ENCODE data around the gene RAD51B.

Gene RAD51B

DNA sequence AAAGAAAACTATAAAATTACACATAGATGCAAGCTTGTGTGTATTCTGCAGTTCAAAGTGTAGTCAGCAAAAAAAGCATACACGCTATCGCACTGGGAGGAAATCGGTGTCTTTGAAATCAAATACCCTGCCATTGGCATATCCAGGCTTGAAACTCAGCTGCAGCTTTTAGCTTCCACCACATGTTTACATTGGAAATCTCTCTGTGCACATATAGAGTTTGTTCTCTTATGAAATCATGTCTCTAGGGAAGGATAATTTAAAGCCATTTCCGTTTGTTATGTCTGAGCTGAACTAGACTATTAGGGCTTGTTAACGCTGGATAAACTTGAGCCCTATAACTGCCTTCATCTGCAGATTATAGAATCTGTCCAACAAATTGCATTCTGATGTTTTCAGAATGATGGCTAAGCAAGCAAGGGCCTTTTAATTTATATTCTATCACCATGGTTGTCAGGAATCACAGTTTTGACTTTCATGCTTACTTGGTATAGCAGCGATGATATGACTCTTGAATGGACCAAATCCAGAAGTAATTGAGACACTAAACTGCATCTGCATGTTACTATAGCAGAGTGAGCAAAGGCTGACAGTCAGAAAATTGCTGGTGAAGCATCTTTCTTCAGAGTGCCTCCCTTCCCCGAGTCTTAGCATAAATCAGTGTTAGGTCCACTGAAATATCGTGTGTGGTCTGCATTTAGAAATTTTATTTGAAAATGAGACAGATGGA is 530.5 kb downstream of the RAD51B start:
- DNase-seq, result no peak

DNA sequence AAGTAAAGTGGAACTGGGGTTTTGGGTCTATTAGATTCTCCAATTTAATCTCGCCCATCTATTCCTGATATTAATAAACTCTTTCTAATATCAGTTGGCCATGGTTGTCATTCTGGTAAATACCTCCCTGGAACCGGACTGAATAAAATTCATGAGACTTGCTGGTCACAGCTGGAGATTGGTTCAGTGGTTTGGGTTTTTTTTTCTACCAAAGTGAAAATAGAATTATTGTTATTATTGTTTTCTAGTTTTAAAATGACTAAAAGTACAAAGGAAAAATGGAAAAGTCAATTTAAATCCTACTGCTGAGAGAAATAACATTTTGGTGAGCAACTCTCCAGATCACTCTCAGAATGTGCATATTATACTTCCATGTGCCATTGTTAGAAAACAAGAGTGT is 535.8 kb downstream of the RAD51B start:
- no peak for DNase-seq

DNA sequence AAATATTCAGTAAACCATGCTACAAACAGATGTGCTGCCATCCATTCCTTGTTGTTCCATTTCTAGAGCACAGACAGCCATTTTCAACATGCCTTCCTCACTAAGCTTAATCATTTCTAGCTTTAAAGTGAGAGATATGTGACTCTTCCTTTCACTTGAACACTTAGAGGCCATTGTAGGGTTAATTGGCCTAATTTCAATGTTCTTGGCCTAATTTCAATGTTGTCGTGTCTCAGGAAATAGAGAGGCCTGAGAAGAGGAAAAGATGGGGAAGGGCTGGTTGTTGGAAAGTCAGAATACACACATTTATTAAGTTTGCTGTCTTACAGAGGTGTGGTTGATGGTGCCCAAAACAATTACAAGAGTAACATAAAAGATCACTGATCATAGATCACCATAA is 538.2 kb downstream of the RAD51B start:
- no peak for DNase-seq

DNA sequence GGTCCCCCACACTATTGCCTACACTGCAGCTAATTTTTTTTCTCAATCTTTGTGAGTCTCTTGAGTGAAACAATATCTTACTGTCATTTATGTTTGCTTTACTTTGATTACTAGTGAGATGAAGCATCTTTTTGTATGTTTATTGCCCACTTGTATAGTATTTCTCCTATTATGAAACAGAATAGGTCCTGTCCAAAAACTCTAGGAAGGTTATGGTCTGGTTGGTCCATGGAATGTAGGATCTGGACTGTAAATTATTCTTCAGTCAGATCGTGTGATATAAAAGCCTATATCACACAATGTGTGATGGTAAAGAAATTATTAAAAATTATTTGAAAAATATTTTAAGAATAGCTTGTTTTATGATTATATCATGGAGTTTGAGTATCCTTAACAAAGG is 538.9 kb downstream of the RAD51B start:
- no peak for DNase-seq

DNA sequence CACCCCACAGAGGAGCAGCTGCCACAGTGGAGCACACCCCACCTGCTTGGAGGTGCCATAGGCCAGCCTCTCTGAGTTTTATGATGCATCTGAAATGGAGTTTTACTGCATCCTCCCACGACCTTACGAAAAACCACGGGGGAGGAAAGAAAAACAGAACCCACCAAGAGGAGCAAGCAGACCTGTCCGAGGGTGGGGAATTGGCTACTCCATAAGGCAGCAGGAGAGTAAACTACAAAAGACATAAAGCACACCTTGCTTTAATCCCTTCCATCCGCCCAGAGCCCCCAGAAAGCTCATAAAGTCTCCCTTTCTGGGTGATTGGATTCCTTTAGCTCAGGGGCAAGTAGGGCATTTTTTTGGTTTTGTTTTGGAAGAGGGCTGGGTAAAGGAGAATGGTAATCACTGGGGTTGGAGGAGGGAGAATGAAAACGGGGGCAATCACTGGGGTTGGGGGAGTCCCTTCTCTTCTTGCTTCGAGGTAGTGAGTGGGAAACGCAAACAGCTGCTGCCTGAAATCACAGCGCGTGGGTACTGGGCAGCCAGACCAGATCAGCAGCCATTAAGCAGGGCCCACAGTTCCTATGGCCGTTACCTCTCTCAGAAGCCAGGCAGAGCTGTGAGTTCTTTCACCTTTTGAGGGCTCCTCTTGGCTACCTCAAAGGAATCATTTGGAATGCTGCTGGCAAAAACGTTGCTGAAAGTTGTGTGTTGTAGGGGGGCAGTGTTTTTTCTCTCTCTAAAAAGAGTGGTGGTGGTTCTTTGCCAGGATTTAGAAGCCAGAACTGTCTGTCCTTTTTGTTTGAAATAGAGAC is 539.6 kb downstream of the RAD51B start:
- DNase-seq, result no peak

DNA sequence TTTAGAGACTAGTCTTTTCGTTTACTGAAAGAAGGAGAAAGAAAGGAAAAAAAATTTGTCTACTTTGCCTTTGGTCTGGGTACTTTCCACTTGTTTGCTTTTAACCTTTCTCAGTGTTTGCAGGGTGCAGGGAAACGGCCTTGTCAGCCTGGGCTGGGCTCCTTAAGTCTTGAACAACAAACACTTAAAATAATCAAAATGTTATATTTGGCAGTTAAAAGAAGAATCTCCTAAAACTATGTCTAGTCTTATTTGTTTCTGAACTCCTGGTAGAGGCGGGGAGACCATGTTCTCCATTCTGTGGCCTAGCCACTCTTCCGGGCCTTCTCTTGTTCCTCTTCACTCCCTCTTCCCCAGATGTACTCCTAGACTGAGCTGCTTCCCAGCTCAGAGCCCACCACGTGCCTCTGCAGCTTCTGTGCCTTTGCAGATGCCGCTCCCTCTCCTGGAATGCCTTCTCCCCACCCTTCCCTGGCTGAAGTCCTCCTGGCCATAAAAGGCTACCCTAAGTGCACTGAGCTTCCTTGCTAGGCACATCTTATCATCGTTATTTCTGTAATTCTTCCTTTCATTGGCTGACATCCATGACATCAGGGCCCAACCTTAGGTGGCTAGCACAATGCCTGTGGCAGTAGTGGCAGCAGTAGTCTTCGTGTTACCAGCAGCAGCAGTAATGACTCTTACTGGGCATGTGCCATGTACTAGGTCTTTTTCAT is 540.4 kb downstream of the RAD51B start:
- no peak for DNase-seq

DNA sequence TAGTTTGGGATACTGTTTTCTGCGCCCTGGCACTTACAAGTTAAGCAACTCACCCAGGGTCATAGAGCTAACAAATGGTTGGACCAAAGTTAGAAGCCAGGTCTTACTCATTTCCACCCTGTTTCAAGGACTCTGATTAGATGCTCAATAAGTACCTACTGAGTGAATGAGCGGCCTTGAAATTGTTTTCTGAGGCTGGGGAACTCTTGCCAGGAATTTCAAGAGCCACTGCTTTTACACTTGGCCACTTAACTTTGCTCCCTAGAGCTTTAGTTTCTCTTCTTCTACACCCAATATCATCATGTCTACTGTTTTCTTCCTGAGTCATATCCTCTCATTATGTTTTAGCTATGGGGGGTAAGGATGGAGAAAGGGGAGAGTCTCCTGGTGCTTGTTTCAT is 541.7 kb downstream of the RAD51B start:
- no peak for DNase-seq

DNA sequence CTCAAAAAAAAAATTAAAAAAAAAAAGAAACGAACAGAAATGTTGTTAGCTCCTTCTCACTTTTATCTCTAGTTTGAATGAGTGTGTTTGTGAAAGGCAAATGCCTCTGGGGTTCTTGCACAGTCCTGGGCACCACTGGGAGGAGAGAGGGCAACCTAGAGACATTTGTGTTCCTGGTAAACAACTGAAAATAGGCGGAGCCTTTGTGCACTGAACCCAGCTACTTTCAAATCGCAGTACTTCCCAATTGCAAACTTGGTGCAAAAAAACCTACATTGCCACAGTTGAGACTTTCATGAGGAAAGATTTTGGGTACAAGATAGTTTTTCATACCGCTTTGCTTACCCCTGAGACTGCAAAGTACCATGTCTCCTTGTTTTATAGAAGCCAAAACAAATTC is 543.3 kb downstream of the RAD51B start:
- DNase-seq, result no peak

DNA sequence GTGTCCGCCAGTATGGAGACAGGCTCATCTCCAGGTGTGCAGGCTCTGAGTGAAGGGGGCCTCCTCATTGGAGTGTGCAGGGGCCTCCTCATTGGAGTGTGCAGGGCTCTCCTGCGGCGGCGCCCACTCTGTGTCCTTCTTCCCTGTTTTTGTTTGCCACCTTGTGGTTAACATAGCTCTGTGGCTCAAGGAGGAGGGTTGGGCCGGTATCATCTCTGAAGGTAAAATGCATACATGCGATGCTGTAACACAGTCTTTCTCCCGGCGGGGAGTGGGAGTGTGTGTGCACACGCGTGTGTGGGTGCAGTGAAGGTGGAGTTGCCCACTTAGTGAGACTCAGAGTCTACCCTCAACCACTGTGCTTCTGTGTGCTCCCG is 543.9 kb downstream of the RAD51B start:
- no peak for DNase-seq

DNA sequence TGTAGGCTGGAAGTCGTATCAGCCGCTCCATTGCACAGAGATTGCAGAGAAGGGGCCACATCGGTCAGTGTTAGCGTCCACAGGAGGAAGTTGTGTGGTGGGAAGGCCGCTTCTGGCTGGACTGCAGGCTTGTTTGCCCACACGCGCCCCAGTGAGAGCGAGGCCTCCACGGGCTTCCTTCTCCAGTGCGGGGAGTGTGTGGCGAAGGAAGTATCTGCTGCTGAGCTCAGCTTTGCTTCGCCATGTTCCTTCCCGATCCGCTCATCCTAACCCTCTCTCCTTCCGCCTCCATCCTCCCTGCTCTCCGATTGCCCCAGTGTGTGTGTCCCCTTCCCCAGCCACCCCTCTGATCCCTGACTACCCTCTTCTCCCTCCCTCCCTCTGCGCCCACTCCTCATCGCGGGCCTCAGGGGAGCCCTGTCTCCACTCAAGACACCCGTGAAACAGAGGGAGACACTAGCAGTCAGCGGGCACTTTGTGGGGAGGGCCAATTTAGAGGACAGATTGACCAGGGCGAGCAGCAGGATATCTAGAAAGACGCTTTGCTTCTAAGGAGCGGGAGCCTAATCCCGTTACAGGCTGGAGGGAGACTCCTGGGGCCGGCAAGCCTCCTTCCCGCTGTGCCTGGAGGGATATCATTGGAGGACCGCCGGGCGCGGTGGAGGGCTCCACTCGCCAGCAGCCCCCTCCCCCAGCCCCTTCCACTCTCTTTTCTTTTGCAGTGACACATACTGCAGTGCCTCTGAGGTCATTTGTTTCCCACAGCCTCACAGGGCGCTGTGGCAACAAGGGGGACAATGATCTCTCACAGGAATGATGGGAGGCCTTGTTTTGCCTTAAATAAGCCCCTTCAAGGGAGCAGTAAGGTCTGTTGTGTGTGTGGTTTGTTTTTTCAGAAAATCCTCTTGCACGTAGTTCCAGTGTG is 544.5 kb downstream of the RAD51B start:
- DNase-seq, result no peak

DNA sequence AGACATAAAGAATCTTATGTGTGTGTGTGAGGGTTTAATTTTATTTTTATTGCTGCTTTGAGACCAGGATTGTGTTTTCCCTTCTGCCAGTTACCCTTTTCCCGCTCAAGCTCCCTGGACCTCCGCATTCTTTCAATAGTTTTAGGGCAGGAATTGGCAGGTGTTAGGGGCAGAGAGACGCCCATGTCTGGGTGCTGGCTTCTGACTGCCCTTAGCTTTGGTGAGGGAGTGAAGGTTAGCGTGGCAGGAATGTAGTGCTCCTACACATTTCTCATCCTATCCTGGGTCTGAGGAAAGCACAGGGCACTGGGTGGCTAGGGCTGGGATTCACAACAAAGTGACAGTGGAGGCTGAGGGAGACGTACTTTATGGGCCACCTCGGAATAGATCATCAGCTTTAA is 545.2 kb downstream of the RAD51B start:
- no peak for DNase-seq

DNA sequence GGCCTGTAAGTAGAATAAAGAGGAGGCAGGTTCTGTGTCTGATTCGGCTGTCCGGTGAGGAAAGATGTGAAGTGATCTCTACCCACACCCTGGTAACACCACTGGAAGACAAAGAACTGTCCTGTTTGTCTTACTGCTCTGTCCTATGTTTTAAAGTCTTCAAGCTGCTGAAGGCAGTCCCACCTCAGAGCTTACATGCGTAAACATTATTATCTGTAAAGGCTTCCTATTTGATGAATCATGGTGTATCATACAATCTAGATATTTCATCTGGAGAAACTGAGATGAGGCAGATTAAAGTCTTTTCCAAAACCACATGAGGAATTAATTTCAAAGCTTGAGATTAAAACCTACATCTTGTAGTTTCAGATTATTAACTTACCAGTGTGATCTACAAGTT is 545.6 kb downstream of the RAD51B start:
- no peak for DNase-seq

DNA sequence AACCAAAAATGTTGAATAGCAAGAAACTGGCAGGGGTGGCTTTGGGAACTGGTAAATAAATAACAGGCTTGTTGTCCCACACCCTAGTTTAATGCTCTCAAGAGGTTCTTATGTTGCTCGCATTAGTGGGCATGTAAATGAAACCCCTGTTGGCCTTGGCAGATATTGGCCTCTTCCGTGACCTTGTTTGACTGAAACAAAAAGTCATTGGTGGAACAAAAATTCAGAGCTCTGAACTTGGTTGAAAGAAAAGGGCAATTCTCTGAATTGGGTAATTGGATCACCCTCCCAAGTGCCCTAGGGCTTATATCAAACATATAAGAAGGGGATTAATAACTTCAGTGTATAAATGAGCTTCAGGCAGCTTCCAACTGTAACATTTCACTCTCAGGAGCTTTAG is 547.1 kb downstream of the RAD51B start:
- DNase-seq, result no peak

DNA sequence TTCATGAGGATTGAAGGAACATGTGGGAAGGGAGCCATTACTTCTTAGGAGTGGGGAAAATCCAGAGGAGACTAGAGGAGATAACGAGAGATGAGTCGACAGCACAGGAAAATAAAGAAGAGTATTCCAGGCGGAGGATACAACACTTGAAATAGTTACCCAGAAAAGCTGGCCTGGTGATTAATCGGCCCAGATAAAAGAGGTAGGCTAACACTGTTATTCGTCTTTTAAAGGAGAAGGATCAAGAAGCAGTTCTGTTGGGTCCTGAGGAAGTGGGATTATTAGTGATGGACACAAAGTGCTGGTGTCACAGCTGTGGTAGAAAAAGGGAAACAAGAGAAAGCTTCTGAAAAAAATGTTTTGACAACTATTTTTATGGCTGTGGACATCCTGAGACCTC is 548.0 kb downstream of the RAD51B start:
- no peak for DNase-seq

DNA sequence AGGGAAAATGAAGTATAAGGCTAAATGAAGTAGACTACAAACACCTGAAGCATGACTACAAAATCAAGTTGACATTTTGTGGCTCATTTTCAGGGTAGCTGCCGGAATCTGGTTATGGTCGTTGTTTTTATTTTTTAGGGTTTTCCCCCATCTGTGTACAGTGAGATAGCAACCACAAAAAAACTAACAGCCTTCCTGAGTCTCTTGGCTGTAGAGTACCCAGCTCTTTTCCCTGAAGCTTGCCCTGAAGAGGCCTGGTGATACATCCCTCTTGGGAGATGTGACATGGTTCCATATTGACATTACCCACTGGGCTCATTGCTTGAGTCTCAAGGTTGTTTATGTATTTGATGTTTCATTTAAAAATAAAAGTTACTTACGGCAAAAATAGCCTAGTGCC is 549.3 kb downstream of the RAD51B start:
- DNase-seq, result no peak

DNA sequence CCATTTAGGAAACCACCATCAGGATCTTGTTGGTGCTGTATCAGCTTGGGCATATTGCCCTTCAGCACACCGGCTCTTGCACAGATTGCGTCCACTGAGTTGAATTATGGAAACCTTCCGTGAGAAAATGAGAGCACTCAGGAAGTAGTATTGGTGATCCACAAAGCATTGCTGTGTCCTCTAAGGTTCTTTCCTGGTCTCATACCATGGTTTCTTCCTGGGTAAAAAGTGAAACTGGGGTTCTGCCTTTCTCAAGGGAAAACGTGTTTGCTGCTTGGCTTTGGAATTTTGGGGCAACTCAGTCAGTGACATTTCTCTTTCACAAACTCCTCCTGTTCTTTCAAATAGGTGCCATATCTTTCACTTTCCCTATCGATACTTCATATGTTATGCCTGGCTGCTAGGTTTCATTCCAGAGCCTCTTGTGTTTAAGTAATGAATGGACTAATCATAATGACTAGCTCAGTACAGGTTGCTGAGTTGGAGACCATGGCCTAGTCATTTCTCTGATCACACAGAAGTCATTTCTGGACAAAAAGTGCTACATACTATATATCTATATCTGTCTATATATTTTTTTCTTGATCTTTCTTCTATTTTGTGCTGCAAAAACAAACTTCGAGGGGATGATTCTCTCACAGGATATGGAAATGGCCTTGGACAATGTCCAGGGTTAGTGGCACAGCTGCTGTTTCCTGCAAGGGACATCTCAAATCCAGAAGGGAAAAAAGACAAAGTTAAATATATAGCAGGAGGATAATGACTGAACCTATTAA is 549.9 kb downstream of the RAD51B start:
- no peak for DNase-seq

DNA sequence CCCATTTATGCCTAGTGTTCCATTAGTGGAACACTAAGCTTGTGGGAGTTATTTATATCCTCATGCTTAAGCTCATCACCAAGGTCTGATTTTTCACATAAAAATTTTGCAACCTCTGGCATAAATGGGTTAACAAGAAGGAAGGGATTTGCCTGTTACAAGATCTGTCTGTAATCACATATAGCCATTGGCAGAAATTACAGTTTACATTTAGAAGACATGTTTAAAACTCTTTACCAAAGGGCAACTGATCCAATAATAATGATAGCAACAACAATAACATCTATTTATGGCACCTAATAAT is 550.4 kb downstream of the RAD51B start:
- DNase-seq, result no peak

DNA sequence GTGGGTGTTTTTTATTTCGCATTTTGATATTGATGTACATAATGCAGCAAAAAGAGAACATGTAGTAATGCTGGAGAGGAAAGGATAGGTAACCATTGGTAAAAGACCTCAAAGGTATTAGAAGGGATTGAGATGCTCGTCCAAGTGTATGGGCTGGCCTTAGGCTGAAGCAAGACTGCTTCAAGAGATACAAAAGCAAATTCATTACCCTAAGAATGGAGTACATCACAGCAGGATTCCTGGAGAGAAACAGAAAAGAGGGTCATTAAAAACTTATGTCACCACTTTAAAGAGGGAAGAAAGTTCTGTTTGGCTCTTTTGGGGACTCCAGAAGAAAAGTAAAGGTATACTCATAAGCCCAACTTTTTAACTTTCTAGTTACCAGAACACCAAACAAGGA is 552.8 kb downstream of the RAD51B start:
- DNase-seq, result no peak

DNA sequence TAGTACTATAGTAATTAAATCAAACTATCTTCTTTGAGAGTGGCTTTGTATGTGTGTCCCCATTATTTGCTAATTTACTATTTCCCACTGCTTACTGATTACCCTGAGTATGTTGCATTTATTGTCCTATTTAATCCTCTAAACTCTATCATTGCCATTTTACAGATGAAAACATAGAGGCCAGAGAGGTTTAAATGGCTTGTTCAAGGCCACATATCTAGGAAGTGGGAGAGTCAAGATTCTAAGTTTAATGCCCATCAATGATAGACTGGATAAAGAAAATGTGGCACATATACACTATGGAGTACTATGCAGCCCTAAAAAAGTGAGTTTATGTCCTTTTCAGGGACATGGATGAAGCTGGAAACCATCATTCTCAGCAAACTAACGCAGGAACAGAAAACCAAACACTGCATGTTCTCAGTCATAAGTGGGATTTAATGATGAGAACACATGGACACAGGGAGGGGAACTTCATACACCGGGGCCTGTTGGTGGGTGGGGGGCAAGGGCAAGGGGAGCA is 553.6 kb downstream of the RAD51B start:
- DNase-seq, result no peak

DNA sequence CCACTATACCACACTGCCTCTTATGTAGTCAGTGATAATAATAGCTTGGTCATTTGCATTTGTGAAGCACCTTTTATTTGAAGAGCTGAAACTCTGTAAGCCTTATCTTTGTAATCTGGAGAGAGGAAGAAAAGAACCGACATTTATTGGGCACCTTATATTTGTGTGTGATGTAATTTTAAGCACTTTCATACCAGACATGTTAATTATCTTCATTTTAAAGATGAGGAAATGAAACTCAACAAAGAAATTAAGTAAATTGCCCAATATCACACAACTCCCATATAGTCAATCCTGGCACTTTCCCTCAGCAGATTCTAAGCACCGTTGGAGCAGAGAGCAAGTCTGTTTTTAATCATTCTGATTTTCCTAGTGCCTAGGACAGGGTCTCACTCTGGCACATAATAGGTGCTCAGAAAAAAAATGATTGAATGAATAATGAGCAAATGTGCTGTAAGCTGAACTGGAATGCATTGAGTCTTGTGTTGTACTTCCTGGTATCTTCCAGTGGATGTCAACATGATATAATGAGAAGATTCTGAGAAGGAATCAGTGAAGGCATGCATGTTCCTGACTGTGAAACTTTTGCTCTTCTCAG is 554.4 kb downstream of the RAD51B start:
- DNase-seq, result no peak

DNA sequence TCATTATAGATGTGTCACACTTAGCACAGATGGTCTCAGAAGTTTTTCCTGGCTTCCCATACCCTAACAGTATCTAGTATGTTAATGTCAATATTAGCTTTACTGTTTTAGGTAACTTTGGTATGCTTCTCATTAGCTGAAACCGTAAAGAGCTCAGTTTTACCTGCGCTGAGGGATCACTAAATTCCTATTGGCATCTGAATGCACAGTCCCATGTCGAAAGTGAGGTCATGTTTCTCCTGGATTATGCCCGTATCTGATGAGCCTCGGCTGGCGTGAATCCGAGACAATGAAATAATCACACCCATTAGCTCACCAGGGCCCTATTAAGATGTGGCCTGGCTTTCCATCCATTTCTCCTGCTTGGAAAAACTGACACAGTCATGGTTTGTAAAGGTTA is 555.1 kb downstream of the RAD51B start:
- no peak for DNase-seq

DNA sequence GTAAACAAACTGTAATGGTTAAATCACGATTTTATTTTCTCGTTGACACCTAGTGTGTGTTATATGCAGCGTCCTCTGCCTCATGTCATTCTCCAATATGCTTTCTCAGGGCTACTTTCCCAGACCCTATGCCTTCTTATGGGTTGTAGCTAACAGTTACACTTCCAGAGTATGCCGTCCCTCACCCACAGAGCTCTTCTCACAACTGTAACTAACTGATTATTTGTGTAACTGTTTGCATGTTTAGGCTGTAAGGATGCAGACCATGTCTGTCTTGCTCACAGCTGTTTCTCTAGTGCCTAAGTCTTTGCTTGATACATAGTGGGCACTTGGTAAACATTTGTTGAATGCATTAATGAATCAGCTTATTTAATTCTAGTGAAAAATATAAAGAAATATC is 555.8 kb downstream of the RAD51B start:
- no peak for DNase-seq

All from activated T-cell treated with anti-CD3 and anti-CD28 coated beads for 4 hours (primary cell).